ENCODE data around the gene RERG.

Gene RERG

DNA sequence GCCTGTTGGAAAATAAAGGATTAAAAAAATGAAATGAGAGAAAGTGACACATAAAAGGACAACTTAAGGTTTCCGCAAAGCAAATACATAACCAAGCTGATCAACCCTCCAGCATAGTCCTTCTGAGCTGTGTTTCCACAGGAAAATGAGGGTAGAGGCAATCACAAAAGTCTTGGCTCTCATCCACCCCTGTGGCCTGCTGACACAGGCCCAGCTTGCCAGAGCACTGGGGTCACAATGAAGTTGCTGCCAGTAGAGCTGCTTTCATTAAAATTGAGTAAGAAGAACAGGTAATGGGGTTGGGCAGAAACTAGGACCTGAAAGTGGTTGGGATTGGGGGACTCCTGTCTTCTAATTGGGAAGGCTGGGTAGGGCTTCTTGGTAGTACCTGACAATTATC is 65.9 kb downstream of the RERG start:
- TF ChIP-seq, protein P1, sequence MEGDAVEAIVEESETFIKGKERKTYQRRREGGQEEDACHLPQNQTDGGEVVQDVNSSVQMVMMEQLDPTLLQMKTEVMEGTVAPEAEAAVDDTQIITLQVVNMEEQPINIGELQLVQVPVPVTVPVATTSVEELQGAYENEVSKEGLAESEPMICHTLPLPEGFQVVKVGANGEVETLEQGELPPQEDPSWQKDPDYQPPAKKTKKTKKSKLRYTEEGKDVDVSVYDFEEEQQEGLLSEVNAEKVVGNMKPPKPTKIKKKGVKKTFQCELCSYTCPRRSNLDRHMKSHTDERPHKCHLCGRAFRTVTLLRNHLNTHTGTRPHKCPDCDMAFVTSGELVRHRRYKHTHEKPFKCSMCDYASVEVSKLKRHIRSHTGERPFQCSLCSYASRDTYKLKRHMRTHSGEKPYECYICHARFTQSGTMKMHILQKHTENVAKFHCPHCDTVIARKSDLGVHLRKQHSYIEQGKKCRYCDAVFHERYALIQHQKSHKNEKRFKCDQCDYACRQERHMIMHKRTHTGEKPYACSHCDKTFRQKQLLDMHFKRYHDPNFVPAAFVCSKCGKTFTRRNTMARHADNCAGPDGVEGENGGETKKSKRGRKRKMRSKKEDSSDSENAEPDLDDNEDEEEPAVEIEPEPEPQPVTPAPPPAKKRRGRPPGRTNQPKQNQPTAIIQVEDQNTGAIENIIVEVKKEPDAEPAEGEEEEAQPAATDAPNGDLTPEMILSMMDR (IDR thresholded peaks at IDR 0.05; ENCODE audit: low read depth, low read length), result no peak
- no peak overlapping the region for H3K4me3 ChIP-seq (replicated peaks in 1 of 2; ENCODE audit: low read depth in 2 of 2, low read length in 2 of 2)
- DNase-seq (ENCODE audit: low read depth in 2 of 2), result no peak

DNA sequence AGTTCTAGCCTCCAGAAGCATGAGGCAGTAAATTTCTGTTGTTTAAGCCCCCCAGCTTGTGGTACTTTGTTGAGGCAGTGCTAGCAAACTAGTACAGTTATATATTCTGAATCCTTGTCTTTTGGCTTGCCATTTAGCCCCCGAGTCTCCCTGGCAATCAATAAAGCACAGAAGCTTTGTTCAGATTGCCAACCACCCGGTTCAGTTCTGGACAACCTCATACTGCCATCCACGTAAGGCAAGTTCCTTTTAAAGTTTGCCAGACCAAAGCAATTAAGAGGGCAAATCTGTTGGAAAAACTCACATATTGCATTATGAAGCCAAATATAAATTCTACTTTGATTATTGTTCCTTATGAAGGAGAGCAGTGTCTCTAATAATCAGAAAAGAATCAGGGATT is 67.1 kb downstream of the RERG start:
- TF ChIP-seq, protein P1 (IDR thresholded peaks at IDR 0.05; ENCODE audit: low read depth, low read length), result no peak
- no peak overlapping the region for H3K4me3 ChIP-seq (replicated peaks in 1 of 2; ENCODE audit: low read depth in 2 of 2, low read length in 2 of 2)
- no peak for DNase-seq (ENCODE audit: low read depth in 2 of 2)

DNA sequence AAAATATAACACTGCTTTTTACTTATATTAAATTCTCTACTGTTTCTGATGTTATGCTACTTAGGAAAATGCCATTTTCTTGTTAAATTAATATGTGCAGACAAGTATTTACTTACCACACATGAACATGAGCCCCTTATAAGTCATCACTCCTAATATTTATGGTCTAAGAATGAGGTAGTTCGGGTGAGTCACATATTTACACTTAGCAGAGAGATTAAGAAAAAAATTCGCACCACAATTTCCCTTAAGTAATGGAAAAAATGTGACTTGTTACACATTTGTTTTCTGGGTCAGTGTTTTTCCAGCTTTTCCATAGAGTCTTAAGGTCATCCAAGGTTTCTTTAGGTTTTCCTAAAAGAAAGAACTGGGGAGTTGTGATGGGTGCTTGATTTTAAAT is 68.3 kb downstream of the RERG start:
- peak; percentile 70 to 73 for DNase-seq (ENCODE audit: low read depth in 2 of 2)
- TF ChIP-seq, protein P1 (IDR thresholded peaks at IDR 0.05; ENCODE audit: low read depth, low read length), result no peak
- no peak overlapping the region for H3K4me3 ChIP-seq (replicated peaks in 1 of 2; ENCODE audit: low read depth in 2 of 2, low read length in 2 of 2)

DNA sequence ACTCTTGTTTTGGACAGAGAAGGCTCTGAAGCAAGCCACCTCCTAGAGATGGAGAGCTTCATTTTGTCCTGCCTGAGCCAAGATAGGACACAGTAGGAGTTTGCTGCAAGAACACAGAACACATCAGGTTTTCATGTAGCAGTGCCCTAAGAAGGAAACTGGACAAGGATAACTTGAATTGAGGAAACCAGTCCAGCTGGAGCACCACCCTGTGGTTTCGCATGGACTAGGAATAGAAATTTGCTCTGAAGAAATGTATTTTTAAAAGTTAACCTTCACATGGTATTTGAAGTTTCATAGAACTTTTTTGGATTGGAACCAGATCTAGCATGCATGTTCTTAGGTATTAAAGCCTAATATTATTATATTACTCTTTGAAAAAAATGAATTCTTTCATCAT is 68.8 kb downstream of the RERG start:
- TF ChIP-seq, protein P1 (IDR thresholded peaks at IDR 0.05; ENCODE audit: low read depth, low read length), result peak; percentile 40
- peak; percentile 44 to 46 for DNase-seq (ENCODE audit: low read depth in 2 of 2)
- no peak overlapping the region for H3K4me3 ChIP-seq (replicated peaks in 1 of 2; ENCODE audit: low read depth in 2 of 2, low read length in 2 of 2)

DNA sequence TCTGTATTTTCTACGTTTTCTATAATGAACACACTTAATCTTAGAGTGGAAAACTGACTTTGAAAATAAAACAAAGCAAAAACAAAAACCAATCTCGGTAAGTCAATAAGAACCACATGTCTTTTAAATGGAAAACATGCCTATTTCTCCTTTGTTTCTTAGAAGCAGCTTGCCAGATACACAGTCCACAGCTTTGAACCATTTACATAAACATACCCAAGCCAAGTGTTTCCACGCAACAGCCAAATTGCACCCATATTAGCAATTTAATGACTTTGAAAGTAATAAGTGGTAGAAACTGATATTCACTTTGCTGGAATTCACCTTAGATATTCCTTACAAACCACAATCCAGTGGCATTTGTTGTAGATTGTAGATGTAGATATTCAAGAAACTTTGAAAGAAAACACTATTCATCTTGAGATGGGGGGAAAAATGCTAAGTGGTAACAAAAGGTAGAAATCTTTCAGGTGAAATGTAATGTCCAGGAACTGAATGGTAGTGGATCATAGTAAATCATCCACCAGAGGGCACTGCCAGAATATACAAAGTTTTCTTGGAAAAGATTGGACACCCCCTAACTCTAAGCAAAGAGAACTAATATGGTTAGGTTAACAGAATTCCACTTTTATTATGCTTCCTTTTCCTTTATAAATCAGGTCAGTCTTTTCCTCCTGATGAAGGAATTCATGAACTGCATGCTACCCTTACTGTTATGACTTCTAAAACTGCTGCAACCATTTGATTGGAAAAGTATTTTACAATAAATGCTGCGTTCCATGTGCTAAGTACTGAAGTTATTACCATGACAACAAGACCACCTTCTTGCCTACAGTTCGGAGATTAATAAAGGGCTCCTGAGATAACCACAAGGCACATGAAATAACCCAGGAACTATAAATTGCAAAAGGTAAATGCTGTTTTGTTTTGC is 69.8 kb downstream of the RERG start:
- TF ChIP-seq, protein P1 (IDR thresholded peaks at IDR 0.05; ENCODE audit: low read depth, low read length), result peak; percentile 45
- DNase-seq (ENCODE audit: low read depth in 2 of 2), result peak; percentile 46 to 62
- no peak overlapping the region for H3K4me3 ChIP-seq (replicated peaks in 1 of 2; ENCODE audit: low read depth in 2 of 2, low read length in 2 of 2)

DNA sequence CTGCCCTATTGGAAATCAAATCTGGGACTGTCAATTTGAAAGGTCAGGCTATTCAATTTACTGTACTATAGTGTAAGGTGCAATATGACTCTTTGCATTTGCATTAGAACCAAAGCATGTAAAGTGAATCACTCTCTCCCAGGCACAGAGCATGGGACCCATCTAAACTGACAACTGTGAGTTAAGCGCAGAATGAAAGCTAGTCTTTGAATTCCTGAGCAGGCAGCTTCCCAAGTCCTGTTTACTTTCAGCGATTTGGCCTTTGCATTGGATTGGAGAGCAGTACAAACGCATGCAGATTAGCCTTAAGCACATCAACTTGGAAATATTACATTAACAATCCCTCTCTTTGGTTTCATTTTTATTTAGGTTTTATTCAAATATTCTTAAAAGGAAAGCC is 74.6 kb downstream of the RERG start:
- TF ChIP-seq, protein P1 (IDR thresholded peaks at IDR 0.05; ENCODE audit: low read depth, low read length), result no peak
- no peak overlapping the region for H3K4me3 ChIP-seq (replicated peaks in 1 of 2; ENCODE audit: low read depth in 2 of 2, low read length in 2 of 2)
- DNase-seq (ENCODE audit: low read depth in 2 of 2), result no peak
